ENCODE measurements around the gene FOS.

DNA sequence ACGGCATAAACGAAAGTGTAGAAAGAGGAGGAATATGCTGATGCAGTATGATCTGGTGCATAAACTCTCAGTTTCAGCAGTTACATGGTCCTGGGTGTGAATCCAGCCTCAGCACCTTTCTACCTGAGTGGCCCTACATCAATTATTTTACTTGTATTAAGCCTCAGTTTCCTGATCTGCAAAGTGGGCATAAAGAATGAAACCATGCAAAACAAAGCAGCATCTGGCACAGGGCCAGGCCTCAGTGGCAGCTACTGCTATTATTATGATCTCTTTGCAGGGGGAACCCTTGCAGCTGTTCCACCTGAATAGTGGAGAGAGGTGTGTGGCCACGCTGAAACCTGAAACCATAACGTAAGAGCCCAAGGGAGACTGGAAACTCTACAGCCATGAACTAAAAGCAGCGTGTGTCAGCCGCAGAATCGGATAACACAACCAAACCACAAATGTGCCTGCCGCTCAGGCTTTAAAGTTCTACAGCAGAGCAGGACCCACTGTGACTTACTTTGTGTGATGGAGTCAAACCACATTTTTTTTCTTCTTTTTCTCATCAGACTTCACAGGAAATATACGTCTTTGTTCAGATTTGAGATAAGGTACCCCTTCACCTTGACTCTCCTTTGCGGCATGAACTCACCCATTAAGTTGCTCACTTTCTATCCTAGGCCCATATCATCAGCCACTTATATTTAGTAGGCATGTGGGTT is 29.2 kb upstream of the FOS start:
- TF ChIP-seq, protein P1, sequence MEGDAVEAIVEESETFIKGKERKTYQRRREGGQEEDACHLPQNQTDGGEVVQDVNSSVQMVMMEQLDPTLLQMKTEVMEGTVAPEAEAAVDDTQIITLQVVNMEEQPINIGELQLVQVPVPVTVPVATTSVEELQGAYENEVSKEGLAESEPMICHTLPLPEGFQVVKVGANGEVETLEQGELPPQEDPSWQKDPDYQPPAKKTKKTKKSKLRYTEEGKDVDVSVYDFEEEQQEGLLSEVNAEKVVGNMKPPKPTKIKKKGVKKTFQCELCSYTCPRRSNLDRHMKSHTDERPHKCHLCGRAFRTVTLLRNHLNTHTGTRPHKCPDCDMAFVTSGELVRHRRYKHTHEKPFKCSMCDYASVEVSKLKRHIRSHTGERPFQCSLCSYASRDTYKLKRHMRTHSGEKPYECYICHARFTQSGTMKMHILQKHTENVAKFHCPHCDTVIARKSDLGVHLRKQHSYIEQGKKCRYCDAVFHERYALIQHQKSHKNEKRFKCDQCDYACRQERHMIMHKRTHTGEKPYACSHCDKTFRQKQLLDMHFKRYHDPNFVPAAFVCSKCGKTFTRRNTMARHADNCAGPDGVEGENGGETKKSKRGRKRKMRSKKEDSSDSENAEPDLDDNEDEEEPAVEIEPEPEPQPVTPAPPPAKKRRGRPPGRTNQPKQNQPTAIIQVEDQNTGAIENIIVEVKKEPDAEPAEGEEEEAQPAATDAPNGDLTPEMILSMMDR (IDR thresholded peaks at IDR 0.05; ENCODE audit: low read depth, low read length, missing input control) = no peak
- TF ChIP-seq EGR1 (IDR thresholded peaks at IDR 0.05; ENCODE audit: low read depth in 2 of 2) (no peak), TAF1 (conservative IDR thresholded peaks at IDR 0.05) (no peak), NR2F2 (IDR thresholded peaks at IDR 0.05) (no peak)
- TF ChIP-seq, protein P2, sequence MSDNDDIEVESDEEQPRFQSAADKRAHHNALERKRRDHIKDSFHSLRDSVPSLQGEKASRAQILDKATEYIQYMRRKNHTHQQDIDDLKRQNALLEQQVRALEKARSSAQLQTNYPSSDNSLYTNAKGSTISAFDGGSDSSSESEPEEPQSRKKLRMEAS (IDR thresholded peaks at IDR 0.05) = no peak
- TF ChIP-seq, protein P3, sequence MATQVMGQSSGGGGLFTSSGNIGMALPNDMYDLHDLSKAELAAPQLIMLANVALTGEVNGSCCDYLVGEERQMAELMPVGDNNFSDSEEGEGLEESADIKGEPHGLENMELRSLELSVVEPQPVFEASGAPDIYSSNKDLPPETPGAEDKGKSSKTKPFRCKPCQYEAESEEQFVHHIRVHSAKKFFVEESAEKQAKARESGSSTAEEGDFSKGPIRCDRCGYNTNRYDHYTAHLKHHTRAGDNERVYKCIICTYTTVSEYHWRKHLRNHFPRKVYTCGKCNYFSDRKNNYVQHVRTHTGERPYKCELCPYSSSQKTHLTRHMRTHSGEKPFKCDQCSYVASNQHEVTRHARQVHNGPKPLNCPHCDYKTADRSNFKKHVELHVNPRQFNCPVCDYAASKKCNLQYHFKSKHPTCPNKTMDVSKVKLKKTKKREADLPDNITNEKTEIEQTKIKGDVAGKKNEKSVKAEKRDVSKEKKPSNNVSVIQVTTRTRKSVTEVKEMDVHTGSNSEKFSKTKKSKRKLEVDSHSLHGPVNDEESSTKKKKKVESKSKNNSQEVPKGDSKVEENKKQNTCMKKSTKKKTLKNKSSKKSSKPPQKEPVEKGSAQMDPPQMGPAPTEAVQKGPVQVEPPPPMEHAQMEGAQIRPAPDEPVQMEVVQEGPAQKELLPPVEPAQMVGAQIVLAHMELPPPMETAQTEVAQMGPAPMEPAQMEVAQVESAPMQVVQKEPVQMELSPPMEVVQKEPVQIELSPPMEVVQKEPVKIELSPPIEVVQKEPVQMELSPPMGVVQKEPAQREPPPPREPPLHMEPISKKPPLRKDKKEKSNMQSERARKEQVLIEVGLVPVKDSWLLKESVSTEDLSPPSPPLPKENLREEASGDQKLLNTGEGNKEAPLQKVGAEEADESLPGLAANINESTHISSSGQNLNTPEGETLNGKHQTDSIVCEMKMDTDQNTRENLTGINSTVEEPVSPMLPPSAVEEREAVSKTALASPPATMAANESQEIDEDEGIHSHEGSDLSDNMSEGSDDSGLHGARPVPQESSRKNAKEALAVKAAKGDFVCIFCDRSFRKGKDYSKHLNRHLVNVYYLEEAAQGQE (IDR thresholded peaks at IDR 0.05) = no peak

All from liver (tissue), 3 donors.